K562 (cell line): ENCODE measurements around the gene CNIH1. TPM values are rescaled to one million over a fixed set of nuclear protein-coding genes. Genes with fewer than 3 reads are reported as not detected.
"Not testable (repeated sequence)": the region's sequence is repeated elsewhere in the genome, so short reads cannot be mapped to it uniquely, and the experiment has no call there.

Experiments
- ATAC-seq: fragments of 200-7000 bp; cut with Tn5 transposase; 3 replicates; pipeline ENCODE4 v1.9.1; 2020; ENCODE audit warnings: moderate library complexity
- BruUV-seq: library from RNA; stranded (reverse); fragments of 400-500 nt; replicated peaks from 2 replicates; lab custom pipeline; 2021; lab: Mats Ljungman, UMichigan
- CTCF ChIA-PET: fragments of 300-600 bp; formaldehyde crosslinking; extraction: SDS; loops from one replicate; lab custom pipeline; 2021; ENCODE audit warnings: low intra/inter-chr PET ratio; lab: Yijun Ruan, JAX
- POLR2A ChIA-PET: fragments of 300-600, 350-650 bp; sonication (Branson Sonifier 250); formaldehyde crosslinking; extraction: SDS; loops from one replicate; lab custom pipeline; 2021; ENCODE audit warnings: antibody characterized with exemption, inconsistent platforms; lab: Yijun Ruan, JAX
- DNase-seq, 4 experiments: peaks; one replicate each; pipeline versions ENCODE4 v3.0.0 to v3.0.0-alpha.2; 2011 to 2018; ENCODE audit warnings: low spot score in 3 of 4, mixed read lengths in 3 of 4; ENCODE audit errors: extremely low read depth in 1 of 4
- FAIRE-seq: peaks from 2 replicates; lab custom pipeline; 2011; peaks lifted over from hg19 to GRCh38; lab: Jason Lieb, UNC
- H2AFZ ChIP-seq: 2 replicates; pipeline ENCODE4 v1.6.0; 2011; ENCODE audit warnings: low read depth, low read length, control low read depth, inconsistent platforms
- H3K27ac ChIP-seq: fragments of 200-600 bp; 3 replicates; pipeline ENCODE4 v1.8.0; 2011; ENCODE audit warnings: low read depth, mild to moderate bottlenecking, control low read depth, inconsistent platforms, low read length, moderate library complexity, mixed read lengths; ENCODE audit errors: extremely low read depth
- H3K27me3 ChIP-seq, 2 experiments: fragments of 300-600 bp in 1 of 2; 2 replicates in 1 of 2; 3 replicates in 1 of 2; pipeline versions ENCODE4 v1.6.0 to v1.8.0; 2011; ENCODE audit warnings: inconsistent platforms in 2 of 2, low read length in 2 of 2, mild to moderate bottlenecking in 1 of 2, mixed read lengths in 1 of 2, moderate library complexity in 1 of 2; ENCODE audit not compliant: control insufficient read depth in 2 of 2, insufficient read depth in 2 of 2
- H3K36me3 ChIP-seq: fragments of 300-600 bp; 3 replicates; pipeline ENCODE4 v1.8.0; 2011; ENCODE audit warnings: mild to moderate bottlenecking, low read length, inconsistent platforms; ENCODE audit not compliant: control insufficient read depth, insufficient read depth
- H3K4me1 ChIP-seq, 2 experiments: fragments of 200-600 bp in 1 of 2; replicated peaks in 1 of 2; 2 replicates in 1 of 2; 3 replicates in 1 of 2; pipeline versions ENCODE4 v1.5.1 to v1.8.0; 2011; ENCODE audit warnings: inconsistent platforms in 2 of 2, low read length in 2 of 2, mild to moderate bottlenecking in 1 of 2, mixed read lengths in 1 of 2, moderate library complexity in 1 of 2; ENCODE audit not compliant: control insufficient read depth in 2 of 2, insufficient read depth in 2 of 2
- H3K4me2 ChIP-seq: 2 replicates; pipeline ENCODE4 v1.6.1; 2011; ENCODE audit warnings: low read length, control low read depth, inconsistent platforms, mixed read lengths; ENCODE audit not compliant: insufficient read depth
- H3K4me3 ChIP-seq: fragments of 200-600 bp; sonication (generic), shearing (Covaris generic); 2 replicates; pipeline ENCODE4 v1.5.1; 2016; ENCODE audit warnings: control low read depth, inconsistent platforms
- H3K79me2 ChIP-seq: fragments of 200-600 bp; 3 replicates; pipeline ENCODE4 v1.8.0; 2011; ENCODE audit warnings: low read length, inconsistent platforms; ENCODE audit not compliant: control insufficient read depth, insufficient read depth
- H3K9ac ChIP-seq, 2 experiments: 2 replicates each; pipeline versions ENCODE4 v1.6.0 to v1.6.1; 2011; ENCODE audit warnings: low read depth in 2 of 2, low read length in 2 of 2, control low read depth in 1 of 2, inconsistent platforms in 1 of 2, mild to moderate bottlenecking in 1 of 2, mixed read lengths in 1 of 2; ENCODE audit not compliant: insufficient read depth in 1 of 2
- H3K9me1 ChIP-seq: one replicate; pipeline ENCODE4 v1.6.0; 2011; ENCODE audit warnings: inconsistent platforms, mild to moderate bottlenecking, low read length, moderate library complexity; ENCODE audit not compliant: control insufficient read depth, insufficient read depth
- H3K9me3 ChIP-seq: replicated peaks from 2 replicates; pipeline ENCODE4 v1.5.1; 2011; ENCODE audit warnings: low read depth, low read length, inconsistent platforms; ENCODE audit not compliant: control insufficient read depth, insufficient read depth
- H4K20me1 ChIP-seq: replicated peaks from 2 replicates; pipeline ENCODE4 v1.6.1; 2011; ENCODE audit warnings: low read length, inconsistent platforms, mixed read lengths; ENCODE audit not compliant: control insufficient read depth, insufficient read depth
- E2F4 ChIP-seq: sonication (generic); formaldehyde crosslinking; IDR thresholded peaks from 2 replicates; pipeline ENCODE4 v1.8.0; 2022; ENCODE audit warnings: mild to moderate bottlenecking, low read depth, missing genetic modification reagents
- GMEB1 ChIP-seq: fragments of 250-450 bp; sonication (Bioruptor Pico); IDR thresholded peaks from 2 replicates; pipeline ENCODE4 v1.4.0; 2020; ENCODE audit warnings: mild to moderate bottlenecking
- HDAC2 ChIP-seq: fragments of 450-650 bp; IDR thresholded peaks from 2 replicates; pipeline ENCODE4 v1.6.1; 2016; ENCODE audit warnings: mild to moderate bottlenecking
- HDAC6 ChIP-seq: IDR thresholded peaks from 2 replicates; pipeline ENCODE4 v1.6.1; 2012; ENCODE audit warnings: low read depth, mild to moderate bottlenecking, control low read depth, inconsistent platforms, low read length, moderate library complexity
- RAD21 ChIP-seq, 2 experiments: fragments of 250-450 bp in 1 of 2; fragments of 450-650 bp in 1 of 2; sonication (Bioruptor Pico) in 1 of 2; formaldehyde crosslinking in 1 of 2; IDR thresholded peaks in 1 of 2; conservative IDR thresholded peaks in 1 of 2; 2 replicates each; pipeline versions ENCODE4 v1.4.0 to v1.8.0; 2020 to 2022; ENCODE audit warnings: mild to moderate bottlenecking in 2 of 2, moderate library complexity in 1 of 2
- RB1 ChIP-seq: fragments of 450-650 bp; IDR thresholded peaks from 2 replicates; pipeline ENCODE4 v1.6.1; 2017; ENCODE audit warnings: low read depth, mild to moderate bottlenecking
- RBFOX2 ChIP-seq: fragments of 200-400 bp; formaldehyde crosslinking; IDR thresholded peaks from 2 replicates; pipeline ENCODE4 v1.6.1; 2017; ENCODE audit warnings: low read depth, mild to moderate bottlenecking, low read length, moderate library complexity
- RNF2 ChIP-seq: sonication (generic); IDR thresholded peaks from 2 replicates; pipeline ENCODE4 v1.6.1; 2016
- RREB1 ChIP-seq: fragments of 250-450 bp; sonication (Bioruptor Pico); IDR thresholded peaks from 2 replicates; pipeline ENCODE4 v1.4.0; 2020
- SMC3 ChIP-seq: conservative IDR thresholded peaks from 2 replicates; pipeline ENCODE4 v1.6.1; 2011; ENCODE audit warnings: low read depth, low read length, improper control_type of control experiment; ENCODE audit not compliant: insufficient read depth
- XRCC3 ChIP-seq: fragments of 450-650 bp; IDR thresholded peaks from 2 replicates; pipeline ENCODE4 v1.6.1; 2017; ENCODE audit warnings: mild to moderate bottlenecking, moderate library complexity
- ZNF24 ChIP-seq: fragments of 450-650 bp; IDR thresholded peaks from 2 replicates; pipeline ENCODE4 v1.6.1; 2016
- ZNF589 ChIP-seq: fragments of 200-800 bp; sonication (Bioruptor generic); IDR thresholded peaks from 2 replicates; pipeline ENCODE4 v1.6.1; 2016; ENCODE audit warnings: low read depth, missing genetic modification characterization, missing compliant biosample characterization
- WGBS: fragments of 100-300 bp; shearing (Covaris generic); methylation state at CpG from one replicate; pipeline ENCODE4 v1.1.6; 2016; ENCODE audit warnings: low coverage, mixed read lengths; ENCODE audit not compliant: insufficient coverage; ENCODE audit errors: missing lambda C conversion rate; 5-methylcytosine and 5-hydroxymethylcytosine counted together
- in situ Hi-C: fragments of 300-500 bp; cut with MboI; formaldehyde crosslinking; loops from 4 replicates; pipeline ENCODE4 v1.15.0; 2018; ENCODE audit warnings: inconsistent platforms, mixed read lengths
- intact Hi-C: fragments of 100-400 bp; cut with micrococcal nuclease; formaldehyde crosslinking; loops from 2 replicates; pipeline ENCODE4 v1.14.2; 2022
- polyA plus RNA-seq, 8 experiments: library from polyadenylated mRNA; depleted of rRNA in 4 of 8; stranded (reverse) in 5 of 8; unstranded in 3 of 8; fragments of >200 nt; fragmentation: Nextera tagmentation in 2 of 8; fragmentation: Illumina TruSeq in 1 of 8; extraction: Ambion mirVana in 2 of 8; extraction: Trizol in 1 of 8; gene quantifications; 2 replicates each; pipeline versions ENCODE4 v1.2.1 to v1.2.3, GENCODE V29; 2011 to 2014; ENCODE audit warnings: inconsistent platforms in 1 of 8, missing spikeins in 1 of 8
- total RNA-seq, 7 experiments: library from RNA; depleted of rRNA in 6 of 7; stranded (reverse); fragments of >200 nt in 6 of 7; fragmentation: Illumina TruSeq in 2 of 7; extraction: Trizol in 2 of 7; gene quantifications; 2 replicates each; pipeline versions ENCODE4 v1.2.1 to v1.2.3, GENCODE V29; 2011 to 2021; ENCODE audit warnings: low replicate concordance in 1 of 7

Gene CNIH1
- total and polyA plus RNA-seq, 9 of the 15 experiments (the other 6 are each of a cell fraction or from before 2014, with no cell fraction given) = 13.9 to 283 (median 77.3) TPM

- TF ChIP-seq RREB1 (CRISPR knock-in tag) (no peak), HDAC6 (no peak), XRCC3 (no peak), RNF2 (no peak), HDAC2 (no peak), SMC3 (no peak), RBFOX2 (no peak), ZNF24 (no peak), RB1 (no peak), E2F4 (CRISPR knock-in tag) (no peak), GMEB1 (no peak), ZNF589 (CRISPR knock-in tag) (no peak), RAD21 (CRISPR knock-in tag; conservative IDR thresholded peaks at IDR 0.05 in 1 of 2, IDR thresholded peaks at IDR 0.05 in 1 of 2) (no peak)
Observed at GRCh38 chr14:54410215-54410614, 31.0 kb downstream of the CNIH1 start (continued).

- H3K27me3 ChIP-seq, BruUV-seq, ATAC-seq, H3K9me1 ChIP-seq, H3K4me1 ChIP-seq, H4K20me1 ChIP-seq, H3K9me3 ChIP-seq, H3K79me2 ChIP-seq, H3K27ac ChIP-seq, FAIRE-seq, H2AFZ ChIP-seq, in situ Hi-C loops, H3K4me2 ChIP-seq, intact Hi-C loops, DNase-seq, CTCF ChIA-PET, H3K4me3 ChIP-seq, H3K9ac ChIP-seq: not testable (repeated sequence)
- H3K36me3 ChIP-seq = peaks cover 21% of the 10 kb centered on the region; the same call in 1 of the 3 replicates
- POLR2A ChIA-PET = interaction anchor here (0.6 kb wide), 2 partner anchors 46 to 448 kb away, joined by 3 to 4 read pairs; no protein-coding TSS in a partner anchor
- WGBS = 83% methylated on average over 6 of the region's 6 CpGs
Observed at GRCh38 chr14:54403401-54404005, 37.7 kb downstream of the CNIH1 start.
